Hematopoietic multipotent progenitor cell treated with erythropoietin and hydrocortisone succinate and interleukin-3 and kit ligand, for 4 days (in vitro differentiated cells): ENCODE results near the gene PAQR7.

Experiments used
- DNase-seq: peaks from one replicate; pipeline ENCODE4 v3.0.0-alpha.2; 2015

The PAQR7 gene

DNA sequence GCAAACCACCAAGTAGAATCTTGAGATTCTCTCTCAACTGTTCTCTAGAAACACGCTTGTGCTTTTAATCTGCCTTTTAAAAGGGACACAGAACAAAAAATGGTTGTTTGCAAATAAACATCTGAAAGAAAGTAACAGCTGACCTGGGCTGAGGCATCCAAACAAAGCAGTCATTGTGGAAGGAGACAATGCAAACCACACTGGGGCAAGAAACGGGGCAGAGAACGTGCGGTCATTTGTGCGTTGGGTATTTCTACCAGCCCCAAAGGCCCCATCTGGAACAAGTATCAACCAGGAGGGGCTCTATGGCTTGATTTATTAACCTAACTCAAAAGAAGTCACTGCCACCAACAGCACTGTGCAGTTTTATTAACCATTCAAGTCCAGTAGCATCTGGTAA, 24.7 kb upstream of the PAQR7 start:
- DNase-seq: no peak

DNA sequence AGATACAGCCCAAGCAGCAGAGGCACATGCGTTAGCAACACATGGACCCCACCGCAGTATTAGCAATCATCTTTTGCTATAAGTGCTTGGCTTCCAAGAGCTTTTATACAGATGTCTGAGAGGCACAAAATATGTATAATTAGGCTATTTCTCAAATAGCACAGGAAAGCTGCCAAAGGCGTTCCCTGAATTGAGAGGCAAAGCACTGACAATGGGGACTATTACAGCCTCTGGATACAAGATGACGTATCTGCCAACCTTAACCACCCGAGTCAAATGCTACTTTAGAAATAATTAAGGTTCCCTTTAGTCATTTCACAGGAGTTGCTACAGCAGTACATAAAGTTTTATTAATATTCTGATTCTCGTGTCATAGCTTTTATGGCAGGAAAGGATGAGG, 24.3 kb upstream of the PAQR7 start:
- no peak for DNase-seq

DNA sequence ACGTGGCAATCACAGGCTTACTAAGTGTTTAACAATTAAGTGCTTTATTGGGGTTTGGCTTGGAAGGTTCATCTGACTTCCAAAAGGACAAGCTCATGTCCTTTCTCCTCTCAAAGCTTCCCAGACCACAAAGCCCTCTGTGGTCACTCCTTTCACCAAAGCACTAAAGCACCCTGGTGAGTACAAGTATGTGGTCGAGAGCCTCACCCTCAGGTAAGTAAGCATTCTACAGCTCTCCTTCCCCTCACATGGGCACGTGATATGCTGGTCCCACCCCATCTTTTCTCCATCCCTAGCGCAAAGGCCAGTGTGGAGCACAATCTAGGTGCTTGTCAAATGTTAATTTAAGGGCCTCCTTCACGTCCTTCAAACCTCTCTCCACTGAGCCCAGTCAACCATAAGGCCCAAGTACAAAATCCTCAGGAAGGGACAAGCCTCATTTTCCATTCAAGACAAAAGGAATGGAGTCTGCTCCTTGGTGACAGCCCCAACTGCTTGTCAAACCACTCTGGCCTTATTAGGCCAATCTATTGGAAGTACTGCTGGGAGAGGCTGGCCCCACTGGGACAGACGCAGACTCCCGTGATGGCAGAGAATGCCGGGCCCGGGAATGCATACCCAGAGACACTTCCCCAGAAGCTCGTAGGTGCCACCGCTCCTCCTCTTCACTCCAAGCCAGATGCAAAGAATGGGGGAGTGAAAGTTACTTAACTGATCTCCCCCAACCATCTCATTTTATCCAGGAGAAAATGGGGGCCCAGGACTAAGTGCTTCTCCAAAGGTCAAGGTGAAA, 22.9 kb upstream of the PAQR7 start:
- DNase-seq: no peak

- DNase-seq: no peak
These were observed 22.2 kb upstream of the PAQR7 start for GRCh38 chr1:25897754-25898153.

GRCh38 chr1:25896266-25896665, 20.8 kb upstream of the PAQR7 start:
- DNase-seq: no peak

DNA sequence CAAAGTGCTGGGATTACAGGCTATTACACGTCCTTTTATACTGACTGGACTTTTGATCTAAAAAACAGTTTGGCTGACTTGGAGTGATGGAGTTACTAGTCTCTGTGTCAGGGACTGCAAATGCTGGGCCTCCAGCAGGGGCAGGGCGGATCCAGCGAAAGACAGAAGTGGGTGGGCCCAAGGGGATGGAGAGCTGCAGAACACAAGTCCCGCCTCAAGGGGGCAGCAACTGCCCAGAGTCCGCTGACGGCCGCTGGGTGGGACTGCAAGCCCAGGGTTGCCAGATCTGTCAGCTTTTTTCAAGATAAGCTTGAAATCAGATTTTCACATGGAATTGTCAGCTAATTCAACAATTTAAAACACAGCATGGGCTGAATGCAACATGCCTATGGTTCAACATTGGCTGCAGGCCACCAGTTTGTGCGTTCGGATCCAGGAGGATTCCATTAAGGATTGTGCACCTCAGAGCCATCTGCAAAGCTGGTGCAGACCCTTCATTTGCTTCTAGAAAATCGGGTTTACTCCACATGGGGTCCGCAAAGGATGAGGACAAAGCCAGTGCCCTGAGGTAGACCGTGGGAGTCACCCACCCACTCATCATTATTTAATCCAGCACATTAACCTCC, 20.0 kb upstream of the PAQR7 start:
- peak; percentile 96 for DNase-seq

DNA sequence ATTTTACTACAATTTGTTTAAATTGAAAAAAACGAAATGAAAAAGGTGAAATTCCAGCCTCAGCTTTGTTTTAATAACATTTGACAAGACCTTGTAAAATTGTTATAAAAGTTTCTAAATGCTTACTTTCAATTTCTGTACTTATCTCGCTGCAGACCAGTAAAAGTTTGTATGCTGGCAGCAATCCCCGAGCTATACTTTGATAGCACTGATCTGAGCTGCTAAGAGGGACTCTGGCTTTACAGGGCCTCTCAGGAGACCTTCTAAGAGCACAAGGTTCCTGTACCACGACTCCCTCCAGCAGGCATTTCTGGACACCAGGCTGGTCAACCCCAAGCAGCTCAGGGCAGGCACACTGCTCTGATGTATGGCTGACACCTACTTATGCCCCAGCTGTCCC, 17.6 kb upstream of the PAQR7 start:
- no peak for DNase-seq

GRCh38 chr1:25891606-25892005, 16.1 kb upstream of the PAQR7 start:
- no peak for DNase-seq

DNA sequence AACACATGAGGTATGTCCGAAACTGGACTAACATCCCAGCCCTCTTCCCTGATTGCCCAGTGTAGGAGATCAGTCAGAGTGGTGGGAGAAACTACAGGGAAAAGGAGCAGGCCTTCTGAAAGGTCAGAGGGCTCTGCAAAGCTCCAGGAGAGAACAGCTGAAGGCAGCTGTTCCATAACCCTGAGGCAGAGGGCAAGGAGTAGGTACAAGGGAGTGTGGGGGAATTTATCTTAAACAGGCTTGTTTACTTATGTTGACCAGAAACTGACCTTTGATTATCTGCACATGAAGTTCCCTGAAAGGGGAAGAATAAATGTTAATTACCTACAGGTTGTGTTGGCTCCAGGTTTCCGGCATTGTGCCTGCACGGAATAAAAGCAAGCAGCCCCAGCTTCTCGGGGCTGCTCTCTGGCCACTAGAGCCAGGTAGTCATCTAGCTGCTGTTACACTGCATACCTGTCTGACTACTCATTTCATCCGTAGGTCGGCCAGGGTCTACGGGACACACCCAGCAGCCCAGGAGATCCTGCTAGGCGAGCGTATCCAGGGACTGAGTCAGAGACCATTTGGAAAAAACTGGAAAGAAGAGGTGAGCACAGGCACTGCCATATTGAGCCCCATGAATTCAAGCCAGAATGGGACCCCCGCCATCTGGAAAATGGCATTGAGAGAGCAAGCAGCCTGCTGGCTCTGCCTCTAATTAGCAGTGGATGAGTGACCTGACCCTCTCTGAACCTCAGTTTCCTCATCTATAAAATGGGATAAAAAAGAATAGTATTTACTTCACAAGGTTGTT, 14.9 kb upstream of the PAQR7 start:
- no peak for DNase-seq

DNA sequence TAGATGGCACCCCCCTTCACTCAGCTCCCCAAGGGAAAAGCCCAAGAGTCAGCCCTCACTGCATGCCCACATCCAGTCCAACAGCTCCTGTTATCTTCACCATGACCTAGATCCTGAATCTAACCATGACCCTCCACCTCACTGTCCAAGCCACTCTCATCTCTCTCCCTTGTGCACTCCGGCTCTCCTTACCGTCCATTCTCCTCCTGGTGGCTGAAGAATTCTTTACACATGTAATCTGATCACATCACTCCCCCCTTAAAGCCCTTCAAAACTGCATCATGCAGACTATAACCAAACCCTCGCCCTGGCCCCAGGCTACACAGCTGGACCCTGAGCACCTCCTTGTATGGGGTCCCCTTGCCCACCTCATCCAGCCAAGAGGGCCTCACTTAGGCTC, 14.0 kb upstream of the PAQR7 start:
- no peak for DNase-seq

- no peak for DNase-seq
These were observed 13.0 kb upstream of the PAQR7 start for GRCh38 chr1:25888426-25888987.

DNA sequence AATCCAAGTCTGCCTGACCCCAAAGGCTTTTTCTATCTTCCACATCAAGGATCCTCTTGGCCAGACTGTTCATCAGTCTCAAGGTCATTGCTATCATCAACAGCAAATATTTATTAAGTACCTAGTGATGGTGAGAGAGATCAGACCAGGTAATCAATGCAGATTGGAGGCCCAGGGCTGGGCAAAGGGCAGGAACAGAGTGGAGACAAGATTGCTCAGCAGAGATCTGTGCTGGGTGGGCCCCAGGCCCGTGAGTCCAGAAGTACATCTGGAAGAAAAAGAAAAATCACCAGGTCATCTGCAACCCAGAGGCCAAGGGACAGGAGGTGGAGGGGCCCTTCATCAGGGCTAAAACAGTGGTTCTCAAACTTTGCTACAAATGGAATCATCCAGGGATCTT, 10.1 kb upstream of the PAQR7 start:
- DNase-seq: no peak

GRCh38 chr1:25881266-25881665, 5.8 kb upstream of the PAQR7 start:
- DNase-seq: no peak

GRCh38 chr1:25880518-25880917, 5.0 kb upstream of the PAQR7 start:
- no peak for DNase-seq

GRCh38 chr1:25879675-25880074, 4.2 kb upstream of the PAQR7 start:
- peak; percentile 35 for DNase-seq

DNA sequence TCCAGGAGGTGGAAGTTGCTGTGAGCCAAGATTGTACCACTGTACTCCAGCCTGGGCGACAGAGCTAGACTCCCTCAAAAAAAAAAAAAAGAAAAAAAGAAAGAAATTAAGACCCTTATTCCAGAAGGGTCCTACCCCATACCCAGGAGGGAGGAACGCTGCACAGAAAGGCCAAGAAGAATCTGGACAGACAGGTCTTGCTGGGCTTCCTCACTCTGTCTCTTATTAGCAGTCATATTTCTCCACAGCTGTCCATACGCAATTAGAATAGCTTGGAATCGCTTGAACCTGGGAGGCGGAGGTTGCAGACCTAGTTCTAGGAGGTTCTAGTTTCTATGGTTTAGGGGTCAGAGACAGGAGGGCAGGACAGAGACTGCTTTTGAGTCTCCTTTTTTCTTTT, 3.2 kb upstream of the PAQR7 start:
- no peak for DNase-seq

DNA sequence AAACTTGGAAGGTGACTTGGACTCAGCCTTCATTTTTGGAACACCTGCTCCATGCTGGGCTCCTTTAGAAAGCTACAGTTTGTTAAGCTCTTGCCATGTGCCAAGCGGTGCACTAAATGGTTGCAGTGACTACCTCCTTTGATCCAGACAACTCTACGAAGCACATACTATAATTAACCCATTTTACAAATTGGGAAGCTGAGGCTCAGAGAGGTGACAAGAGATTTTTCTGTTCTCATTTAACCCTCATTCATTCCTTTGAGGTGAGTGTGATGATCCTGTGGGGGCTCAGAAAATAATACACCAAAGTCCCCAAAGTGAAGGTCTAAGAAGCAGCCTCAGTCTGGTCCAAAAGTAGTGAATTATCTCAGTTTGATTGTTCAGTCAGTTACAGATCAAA, 1.6 kb upstream of the PAQR7 start:
- no peak for DNase-seq

DNA sequence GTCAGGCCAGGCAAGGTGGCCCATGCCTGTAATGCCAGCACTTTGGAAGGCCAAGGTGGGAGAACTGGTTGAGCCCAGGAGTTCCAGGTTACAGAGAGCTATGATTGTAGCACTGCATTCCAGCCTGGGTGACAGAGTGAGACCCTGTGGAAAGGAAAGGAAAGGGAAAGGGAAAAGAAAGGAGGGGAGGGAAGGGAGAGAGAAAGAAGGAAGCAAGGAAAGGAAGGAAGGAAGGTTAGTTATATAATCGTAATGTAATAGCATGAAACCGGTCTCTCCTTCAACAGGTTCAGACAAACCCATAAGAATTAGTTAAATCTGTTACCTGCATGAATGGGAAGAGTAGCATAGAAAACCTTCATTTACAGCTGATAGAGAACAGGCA, 1.2 kb upstream of the PAQR7 start:
- DNase-seq: no peak

GRCh38 chr1:25875856-25876692, 566 bp upstream of the PAQR7 start:
- DNase-seq: peak; percentile 66

DNA sequence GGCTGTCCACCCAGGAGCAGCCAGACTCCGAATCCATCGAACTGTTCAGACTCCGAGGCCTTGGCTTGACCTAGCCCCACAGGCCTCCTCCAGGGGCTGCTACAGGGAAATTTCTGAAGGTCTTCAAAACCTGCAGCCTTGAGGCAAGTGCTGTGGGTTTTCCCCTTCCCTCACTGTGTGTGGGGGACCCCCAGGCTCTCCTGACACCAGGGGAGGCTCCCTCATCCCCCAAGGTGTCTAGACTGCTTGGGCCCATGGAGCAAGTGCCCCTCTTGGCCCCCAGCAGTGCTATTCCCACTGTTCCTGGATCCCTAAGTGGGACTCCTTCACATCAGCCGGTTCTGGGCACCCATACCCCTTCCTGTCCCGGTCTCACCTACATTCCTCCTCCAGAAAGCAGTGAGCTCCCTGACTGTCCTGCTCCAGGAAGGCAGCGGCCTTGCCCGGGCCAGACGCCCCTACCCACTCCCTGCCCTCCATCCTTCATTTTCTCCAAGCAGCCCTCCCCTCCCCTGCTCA, 814 bp downstream of the PAQR7 start:
- DNase-seq: no peak

GRCh38 chr1:25874209-25874608, 1.3 kb downstream of the PAQR7 start:
- DNase-seq: no peak

DNA sequence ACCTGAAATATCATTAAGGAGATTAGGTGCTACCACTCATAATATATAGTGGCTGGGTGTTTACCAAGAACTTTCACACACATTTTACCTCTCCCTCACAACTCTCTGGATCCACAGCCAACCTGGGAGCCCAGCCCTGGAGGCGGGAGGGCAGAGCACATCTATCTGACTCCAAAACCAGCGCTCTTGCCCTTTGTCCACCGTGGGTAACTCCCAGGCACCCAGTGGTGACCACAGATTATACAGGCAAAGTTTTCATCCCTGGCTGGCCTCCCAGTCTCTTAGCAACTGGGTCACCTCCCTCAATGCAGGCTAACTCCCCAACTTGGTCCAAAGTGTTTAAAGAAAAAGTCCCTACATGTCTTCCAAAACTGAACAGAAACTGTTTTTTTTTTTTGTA, 2.4 kb downstream of the PAQR7 start:
- DNase-seq: peak; percentile 56

- peak; percentile 53 for DNase-seq
These were observed 2.8 kb downstream of the PAQR7 start for GRCh38 chr1:25872713-25873112.
